GM04504 (cell line): ENCODE results near the gene BCHE.

Experiments
- DNase-seq: peaks from one replicate; pipeline ENCODE4 v3.0.0-alpha.2; 2012; ENCODE audit warnings: low read depth

The BCHE gene

DNA sequence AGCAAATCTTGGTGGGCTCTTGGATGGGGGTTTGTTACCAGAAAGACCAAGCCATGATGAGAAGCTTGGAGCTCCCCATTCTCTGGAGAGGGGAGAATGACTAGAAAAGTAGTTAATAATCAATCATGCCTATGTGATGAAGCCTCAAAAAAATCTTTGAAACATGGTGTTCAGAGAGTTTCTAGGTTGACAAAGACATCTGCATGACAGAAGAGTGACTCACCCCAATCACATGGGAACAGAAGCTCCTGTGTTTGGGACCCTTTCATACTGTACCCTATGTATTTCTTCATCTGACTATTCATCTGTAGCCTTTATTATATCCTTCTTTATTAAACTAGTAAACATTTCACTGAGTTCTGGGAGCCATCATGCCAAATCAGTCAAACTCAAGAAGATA is 87.4 kb downstream of the BCHE start:
- no peak for DNase-seq

DNA sequence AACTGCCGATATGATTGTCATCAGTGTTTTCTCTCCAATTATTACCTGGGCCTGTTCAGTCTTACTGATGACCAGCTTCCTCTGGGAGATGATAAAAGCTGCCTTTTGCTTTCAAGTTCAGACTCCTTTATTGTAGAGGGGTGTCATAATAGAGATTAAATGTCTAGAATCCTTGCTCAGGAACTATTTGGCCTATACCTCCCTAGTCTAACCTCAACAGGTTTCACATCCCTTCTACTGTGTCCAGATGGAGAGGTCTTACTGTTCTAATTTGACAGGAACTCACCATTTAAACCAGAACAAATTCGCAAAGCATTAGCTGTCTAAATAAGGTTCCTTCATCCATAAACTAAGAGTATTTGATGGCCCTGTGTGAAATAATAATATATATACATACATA is 88.0 kb downstream of the BCHE start:
- DNase-seq: no peak

GRCh38 chr3:165748094-165748493 is 89.1 kb downstream of the BCHE start:
- DNase-seq: no peak

DNA sequence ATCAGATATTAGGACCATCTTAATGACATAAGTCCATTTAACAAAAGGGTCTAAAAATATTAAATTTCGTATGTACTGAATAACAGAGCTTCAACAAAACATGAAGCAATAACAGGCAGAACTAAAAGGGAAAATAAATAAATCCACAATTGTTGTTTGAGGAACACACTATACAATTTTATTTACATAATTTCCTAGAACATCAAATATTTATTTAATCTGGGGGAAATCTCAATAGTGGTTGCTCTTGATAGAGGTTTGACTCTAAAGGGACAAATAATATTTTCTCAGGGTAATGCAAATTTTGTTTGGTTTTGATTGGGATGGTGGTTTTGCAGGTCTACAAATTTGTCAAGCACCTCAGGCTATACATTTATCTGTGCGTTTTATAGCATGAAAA is 90.3 kb downstream of the BCHE start:
- no peak for DNase-seq

- DNase-seq: no peak
Observed at GRCh38 chr3:165744025-165744424, 93.2 kb downstream of the BCHE start.

GRCh38 chr3:165742351-165742750 is 94.9 kb downstream of the BCHE start:
- no peak for DNase-seq

GRCh38 chr3:165729756-165730155 is 107.5 kb downstream of the BCHE start:
- DNase-seq: no peak

DNA sequence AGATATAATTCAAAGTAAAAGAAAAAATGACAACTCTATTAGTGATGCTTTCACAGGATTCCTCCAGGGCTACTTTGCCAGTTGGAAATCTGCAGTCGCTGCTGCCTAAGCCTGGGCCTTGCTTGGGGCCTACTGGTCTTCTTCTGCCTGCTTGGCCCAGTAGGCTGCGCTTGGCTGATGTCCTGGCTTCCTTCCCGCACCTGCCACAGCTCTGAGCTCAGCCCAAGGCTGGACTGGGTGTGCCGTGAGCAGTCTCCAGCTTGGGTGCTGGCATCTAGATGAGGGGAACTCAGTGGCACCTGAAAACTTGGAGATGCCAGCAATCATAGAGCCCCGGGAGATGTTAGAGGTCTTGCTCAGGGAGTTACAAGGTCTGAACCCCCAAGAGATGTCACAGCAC is 108.3 kb downstream of the BCHE start:
- no peak for DNase-seq

- no peak for DNase-seq
Observed at GRCh38 chr3:165725296-165725695, 111.9 kb downstream of the BCHE start.
